Glutamatergic neuron (in vitro differentiated cells): ENCODE data around the gene PLCL1. TPM values are rescaled to one million over a fixed set of nuclear protein-coding genes. Genes with fewer than 3 reads are reported as not detected.

Experiments used
- DNase-seq: peaks from one replicate; pipeline ENCODE4 v3.0.0; 2022
- H3K27ac Mint-ChIP-seq: one replicate; pipeline ENCODE4 v1.8.0; 2020; ENCODE audit warnings: mild to moderate bottlenecking, mixed read lengths, inconsistent platforms; ENCODE audit not compliant: unreplicated experiment
- H3K27me3 Mint-ChIP-seq: one replicate; pipeline ENCODE4 v1.8.0; 2020; ENCODE audit warnings: mild to moderate bottlenecking, moderate library complexity, mixed read lengths, inconsistent platforms; ENCODE audit not compliant: unreplicated experiment
- H3K36me3 Mint-ChIP-seq: one replicate; pipeline ENCODE4 v1.8.0; 2020; ENCODE audit warnings: mild to moderate bottlenecking, mixed read lengths, inconsistent platforms; ENCODE audit not compliant: unreplicated experiment
- H3K4me1 Mint-ChIP-seq: one replicate; pipeline ENCODE4 v1.8.0; 2020; ENCODE audit warnings: mild to moderate bottlenecking, low read depth, mixed read lengths, inconsistent platforms; ENCODE audit not compliant: unreplicated experiment
- H3K4me3 Mint-ChIP-seq: one replicate; pipeline ENCODE4 v1.8.0; 2020; ENCODE audit warnings: mild to moderate bottlenecking, mixed read lengths, inconsistent platforms; ENCODE audit not compliant: unreplicated experiment
- H3K9me3 Mint-ChIP-seq: one replicate; pipeline ENCODE4 v1.8.0; 2020; ENCODE audit warnings: mild to moderate bottlenecking, moderate library complexity, mixed read lengths, inconsistent platforms; ENCODE audit not compliant: unreplicated experiment
- total RNA-seq: library from RNA; stranded (reverse); fragmentation: NEBNext Ultra II Directional; extraction: Animal tissue kit (Norgen Biotek cat#: 25700); gene quantifications from one replicate; pipeline ENCODE4 v1.2.1, GENCODE V29; 2021; ENCODE audit not compliant: unreplicated experiment
- TF ChIP-seq, protein P1 (sequence below): fragments of 200-600 bp; sonication (generic); IDR thresholded peaks from one replicate; pipeline ENCODE4 v1.5.0; 2021; ENCODE audit not compliant: partially characterized antibody, unreplicated experiment

Gene PLCL1
- total RNA-seq, 1 donor from 2014 or later, result 28.8 TPM

DNA sequence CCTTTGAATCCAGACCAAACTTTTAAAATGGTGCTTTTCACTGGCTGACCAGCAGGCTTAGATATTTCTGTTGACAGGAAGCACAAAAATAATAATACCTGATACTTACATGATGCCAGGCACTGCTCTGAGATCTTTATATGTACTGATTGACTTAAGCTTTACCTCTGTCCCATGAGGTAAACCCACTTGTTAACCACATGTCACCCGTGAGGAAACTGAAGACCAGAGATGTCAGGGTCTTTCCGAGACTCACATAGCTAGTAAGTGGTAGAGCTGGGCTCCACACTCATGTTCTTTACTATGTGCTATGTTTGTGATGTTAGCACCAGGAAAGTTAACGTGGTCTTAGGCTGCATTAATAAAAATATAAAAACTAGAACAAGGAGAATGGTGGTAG, 297.7 kb downstream of the PLCL1 start:
- Mint-ChIP-seq H3K27me3 (no peaks in the 10 kb centered on the region), H3K36me3 (peaks cover 9% of the 10 kb centered on the region), H3K4me3 (no peak overlapping the region), H3K4me1 (peaks cover 3% of the 10 kb centered on the region), H3K27ac (no peak overlapping the region), H3K9me3 (peaks cover 7% of the 10 kb centered on the region)
- TF ChIP-seq, protein P1, sequence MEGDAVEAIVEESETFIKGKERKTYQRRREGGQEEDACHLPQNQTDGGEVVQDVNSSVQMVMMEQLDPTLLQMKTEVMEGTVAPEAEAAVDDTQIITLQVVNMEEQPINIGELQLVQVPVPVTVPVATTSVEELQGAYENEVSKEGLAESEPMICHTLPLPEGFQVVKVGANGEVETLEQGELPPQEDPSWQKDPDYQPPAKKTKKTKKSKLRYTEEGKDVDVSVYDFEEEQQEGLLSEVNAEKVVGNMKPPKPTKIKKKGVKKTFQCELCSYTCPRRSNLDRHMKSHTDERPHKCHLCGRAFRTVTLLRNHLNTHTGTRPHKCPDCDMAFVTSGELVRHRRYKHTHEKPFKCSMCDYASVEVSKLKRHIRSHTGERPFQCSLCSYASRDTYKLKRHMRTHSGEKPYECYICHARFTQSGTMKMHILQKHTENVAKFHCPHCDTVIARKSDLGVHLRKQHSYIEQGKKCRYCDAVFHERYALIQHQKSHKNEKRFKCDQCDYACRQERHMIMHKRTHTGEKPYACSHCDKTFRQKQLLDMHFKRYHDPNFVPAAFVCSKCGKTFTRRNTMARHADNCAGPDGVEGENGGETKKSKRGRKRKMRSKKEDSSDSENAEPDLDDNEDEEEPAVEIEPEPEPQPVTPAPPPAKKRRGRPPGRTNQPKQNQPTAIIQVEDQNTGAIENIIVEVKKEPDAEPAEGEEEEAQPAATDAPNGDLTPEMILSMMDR, result no peak
- no peak for DNase-seq

DNA sequence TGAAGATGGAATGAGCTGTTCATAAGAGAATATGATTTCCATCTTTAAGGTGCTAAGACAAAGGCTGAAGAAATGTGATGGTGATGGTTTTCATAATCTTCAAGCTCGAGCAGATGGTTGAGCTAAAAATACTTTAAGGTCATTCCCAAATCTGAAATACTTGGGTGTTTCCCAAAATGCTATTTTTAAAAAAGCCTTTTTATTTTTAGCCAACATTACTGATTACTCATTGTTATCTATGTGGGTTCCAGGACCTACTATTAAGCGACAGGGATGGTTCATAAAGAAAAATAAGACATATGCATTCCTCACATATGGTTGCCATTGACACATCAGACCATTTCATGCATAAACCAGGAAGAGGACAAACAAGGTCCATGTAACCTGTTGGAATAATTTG, 298.5 kb downstream of the PLCL1 start:
- DNase-seq, result no peak
- TF ChIP-seq, protein P1, result no peak
- Mint-ChIP-seq H3K27ac (no peak overlapping the region), H3K4me3 (no peak overlapping the region), H3K4me1 (peaks cover 3% of the 10 kb centered on the region), H3K9me3 (peaks cover 7% of the 10 kb centered on the region), H3K36me3 (peaks cover 9% of the 10 kb centered on the region), H3K27me3 (no peaks in the 10 kb centered on the region)

DNA sequence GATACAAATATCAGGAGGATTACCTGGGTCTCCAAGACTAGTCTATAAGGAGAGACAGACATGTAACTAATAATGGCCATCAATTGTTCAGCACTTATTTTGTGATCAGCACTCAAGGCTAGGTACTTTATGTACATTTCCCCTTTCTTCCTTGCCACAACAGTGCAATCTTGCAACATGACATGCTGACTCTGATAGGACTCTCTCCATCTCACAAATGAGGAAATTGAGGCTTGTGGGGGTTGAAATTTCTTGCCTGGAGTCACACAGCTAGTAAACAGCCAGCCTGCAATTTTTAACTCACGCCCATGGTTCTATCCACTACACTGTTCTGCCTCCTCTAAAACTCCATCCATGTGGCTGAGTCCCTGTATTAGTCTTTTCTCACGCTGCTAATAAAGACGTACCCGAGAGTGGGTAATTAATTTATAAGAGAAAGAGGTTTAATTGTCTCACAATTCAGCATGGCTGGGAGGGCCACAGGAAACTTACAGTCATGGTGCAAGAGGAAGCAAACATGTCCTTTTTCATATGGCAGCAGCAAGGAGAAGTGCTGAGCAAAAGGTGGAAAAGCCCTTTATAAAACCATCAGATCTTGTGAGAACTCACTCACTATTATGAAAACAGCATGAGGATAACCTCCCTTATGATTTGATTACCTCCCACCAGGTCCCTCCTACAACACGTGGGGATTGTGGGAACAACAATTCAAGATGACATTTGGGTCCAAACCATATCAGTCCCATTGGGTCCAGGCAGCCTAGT, 302.4 kb downstream of the PLCL1 start:
- H3K27ac Mint-ChIP-seq, result no peak overlapping the region
- H3K27me3 Mint-ChIP-seq, result peaks cover 2% of the 10 kb centered on the region
- no peak for DNase-seq
- no peak overlapping the region for H3K4me3 Mint-ChIP-seq
- TF ChIP-seq, protein P1, result no peak
- H3K36me3 Mint-ChIP-seq, result peaks cover 9% of the 10 kb centered on the region
- H3K4me1 Mint-ChIP-seq, result peaks cover 5% of the 10 kb centered on the region
- H3K9me3 Mint-ChIP-seq, result peaks cover 5% of the 10 kb centered on the region

DNA sequence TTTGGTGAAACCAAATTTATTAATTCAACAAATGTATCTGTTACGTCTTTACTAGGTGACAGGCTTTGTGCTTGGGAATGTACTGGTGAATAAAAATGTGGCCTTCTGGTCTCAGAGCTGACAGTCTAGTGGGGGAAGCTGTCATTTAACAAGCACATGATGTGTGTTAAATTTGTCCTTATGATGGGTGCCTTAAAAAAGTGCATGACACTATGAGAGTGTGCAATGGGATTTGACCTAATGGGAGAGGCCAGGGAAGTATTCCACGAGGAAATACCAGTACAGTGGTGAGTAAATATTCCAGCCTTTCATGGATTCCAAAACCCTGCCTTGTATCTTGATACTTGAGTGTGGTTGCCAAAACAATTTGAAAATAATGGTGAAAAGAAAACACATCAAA, 308.9 kb downstream of the PLCL1 start:
- Mint-ChIP-seq H3K4me3 (no peak overlapping the region), H3K27me3 (peaks cover 2% of the 10 kb centered on the region), H3K27ac (no peak overlapping the region), H3K36me3 (no peaks in the 10 kb centered on the region), H3K4me1 (peaks cover 21% of the 10 kb centered on the region), H3K9me3 (peaks cover 2% of the 10 kb centered on the region)
- TF ChIP-seq, protein P1, result no peak
- no peak for DNase-seq

DNA sequence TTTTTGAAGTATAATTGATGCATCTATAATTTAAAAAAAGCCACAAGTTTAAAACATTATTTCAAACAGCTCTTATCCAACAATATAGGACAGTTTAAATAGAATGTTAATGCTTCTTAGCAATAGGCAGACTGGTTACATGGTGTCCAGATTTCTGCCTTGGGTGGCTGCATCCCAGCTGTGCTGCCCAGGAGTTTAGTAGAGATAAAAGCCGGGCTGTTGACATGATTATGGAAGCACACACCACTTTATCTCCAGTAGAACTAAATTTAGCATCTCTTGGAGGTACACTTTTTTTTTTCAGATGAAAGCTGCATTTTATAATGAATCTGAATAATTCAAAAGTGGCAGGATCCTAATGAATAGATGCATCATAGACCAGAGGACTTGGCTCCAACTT, 309.7 kb downstream of the PLCL1 start:
- H3K4me3 Mint-ChIP-seq, result no peak overlapping the region
- H3K4me1 Mint-ChIP-seq, result peaks cover 21% of the 10 kb centered on the region
- H3K36me3 Mint-ChIP-seq, result no peaks in the 10 kb centered on the region
- no peak for DNase-seq
- peaks cover 2% of the 10 kb centered on the region for H3K27me3 Mint-ChIP-seq
- peaks cover 2% of the 10 kb centered on the region for H3K9me3 Mint-ChIP-seq
- no peak overlapping the region for H3K27ac Mint-ChIP-seq
- TF ChIP-seq, protein P1, result no peak
